GM12892 (cell line): ENCODE measurements around the gene WRNIP1.

Experiments
- POLR2A ChIP-seq: IDR thresholded peaks from 2 replicates; pipeline ENCODE4 v1.6.1; 2011; ENCODE audit warnings: low read depth, low read length, control low read depth
- POLR2AphosphoS5 ChIP-seq: IDR thresholded peaks from 2 replicates; pipeline ENCODE4 v1.6.1; 2011; ENCODE audit warnings: low read depth, low read length, control low read depth
- TAF1 ChIP-seq: IDR thresholded peaks from 2 replicates; pipeline ENCODE4 v1.6.1; 2011; ENCODE audit warnings: low read depth, mild to moderate bottlenecking, control low read depth, low read length, borderline replicate concordance

DNA sequence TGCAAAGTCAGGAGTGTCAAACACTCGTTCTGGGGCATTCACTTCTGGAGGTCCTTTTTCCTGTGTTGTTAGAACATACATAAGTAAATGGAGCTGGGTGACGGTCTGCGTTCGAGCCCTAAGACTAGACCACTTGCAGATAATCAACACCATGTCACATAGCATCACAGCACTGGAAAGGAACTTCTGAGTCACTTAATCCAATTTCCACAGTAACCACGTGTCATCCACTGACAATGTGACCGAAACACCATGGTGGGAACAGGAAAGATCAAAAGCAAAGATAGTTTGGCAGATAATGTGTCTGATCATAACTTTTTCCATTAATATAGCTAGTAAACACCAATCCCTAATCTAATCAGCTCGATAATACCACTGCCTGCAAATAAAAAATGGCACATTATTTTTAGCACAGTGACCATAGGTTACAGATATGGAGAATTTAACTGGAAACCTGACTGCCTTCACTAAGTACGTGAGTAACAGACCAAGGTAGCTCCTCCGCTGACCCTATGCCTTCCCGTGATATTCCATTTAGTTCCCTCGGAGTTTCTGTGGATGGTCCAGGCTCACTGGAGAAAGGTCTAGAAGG, 34.8 kb downstream of the WRNIP1 start:
- TF ChIP-seq TAF1 (no peak), POLR2A (no peak), POLR2AphosphoS5 (no peak)
